Heart right ventricle (tissue), 16 donors: ENCODE measurements around the gene SERINC2. TPM values are rescaled to one million over a fixed set of nuclear protein-coding genes. Genes with fewer than 3 reads are reported as not detected.
"Not testable (repeated sequence)": the region's sequence is repeated elsewhere in the genome, so short reads cannot be mapped to it uniquely, and the experiment has no call there.

Experiments used
- ATAC-seq, 8 donors: fragments of 200-7000 bp; cut with Tn5 transposase; one replicate each; pipeline ENCODE4 v1.9.1; 2020; ENCODE audit warnings: mild to moderate bottlenecking in 8 of 8, moderate library complexity in 8 of 8, moderate number of reproducible peaks in 1 of 8
- DNase-seq, 2 donors: peaks; one replicate each; pipeline ENCODE4 v3.0.0-alpha.2; 2020
- H3K27ac ChIP-seq, 10 donors: fragments of 200-600 bp; sonication (generic) in 2 of 10; one replicate each; pipeline versions ENCODE4 v1.5.0 to v1.8.0; 2020 to 2022; ENCODE audit warnings: mild to moderate bottlenecking in 3 of 10
- H3K27me3 ChIP-seq, 7 donors: fragments of 200-600 bp; one replicate each; pipeline ENCODE4 v1.8.0; 2021 to 2022; ENCODE audit warnings: mild to moderate bottlenecking in 2 of 7
- H3K36me3 ChIP-seq, 9 donors: fragments of 200-600 bp; sonication (generic) in 1 of 9; one replicate each; pipeline versions ENCODE4 v1.5.0 to v1.8.0; 2020 to 2022; ENCODE audit warnings: mild to moderate bottlenecking in 2 of 9
- H3K4me1 ChIP-seq, 9 donors: fragments of 200-600 bp; sonication (generic) in 1 of 9; one replicate each; pipeline versions ENCODE4 v1.5.0 to v1.8.0; 2020 to 2022; ENCODE audit warnings: mild to moderate bottlenecking in 4 of 9
- H3K4me3 ChIP-seq, 10 donors: fragments of 200-600 bp; sonication (generic) in 2 of 10; one replicate each; pipeline versions ENCODE4 v1.5.0 to v1.8.0; 2020 to 2022; ENCODE audit warnings: mild to moderate bottlenecking in 7 of 10, moderate library complexity in 2 of 10
- H3K9me3 ChIP-seq, 11 donors: fragments of 200-600 bp in 10 of 11; sonication (generic) in 2 of 11; one replicate each; pipeline versions ENCODE4 v1.5.0 to v1.8.0; 2013 to 2022; ENCODE audit warnings: mild to moderate bottlenecking in 2 of 11, control low read depth in 1 of 11, moderate library complexity in 1 of 11
- WGBS, 2 donors: extraction: QIAGEN DNeasy Blood & Tissue Kit; methylation state at CpG; one replicate each; pipeline ENCODE4 v1.1.7; 2013; ENCODE audit warnings: inconsistent platforms in 1 of 2; 5-methylcytosine and 5-hydroxymethylcytosine counted together
- intact Hi-C, 10 donors: fragments of 100-400 bp; cut with DNase I; formaldehyde crosslinking; loops; one replicate each; pipeline versions ENCODE4 v1.11.1 to v1.14.2; 2022
- polyA plus RNA-seq, 2 donors: library from polyadenylated mRNA; stranded (reverse); fragments of 200-250 nt; gene quantifications; one replicate each; pipeline ENCODE4 v1.2.3, GENCODE V29; 2013
- total RNA-seq, 10 donors: library from RNA; stranded (reverse); fragmentation: NEBNext Ultra II Directional in 3 of 10; extraction: Animal tissue kit (Norgen Biotek cat#: 25700) in 3 of 10; gene quantifications; one replicate each; pipeline versions ENCODE4 v1.2.1 to v1.2.4, GENCODE V29; 2021 to 2023
- TF ChIP-seq, protein P1 (sequence below), 9 donors: fragments of 200-600 bp; sonication (generic) in 2 of 9; IDR thresholded peaks; one replicate each; pipeline versions ENCODE4 v1.5.0 to v1.8.0; 2021 to 2022; ENCODE audit warnings: antibody characterized with exemption in 9 of 9, mild to moderate bottlenecking in 5 of 9, moderate library complexity in 1 of 9
- donor health status: Arrhythmogenic right ventricular cardiomyopathy.
- donor health status: ischemic (EF 13 %, LVEDD 7.1; RV severe dilation, severe dysfunction).
- donor health status: healthy with polysubstance abuse.
- donor health status: DM: no; HTN: yes; CAD: no.
- donor health status: DM: no; HTN: no; CAD: no.
- donor health status: ischemic (EF 25% LVEDD 6.9; RV normal size, moderate dysfunction).
- donor health status: ischemic (EF 25% LVEDD 5.7; RV mildly dilated, moderate dysfunction).
- donor health status: healthy.
- donor health status: DM: yes; HTN: yes; CAD: no.
- donor health status: Ischemic cardiomyopathy.
- donor health status: ischemic (EF 35%, LVEDD 5.7; RV mildly dilated, moderate dysfunction).
- donor health status: nonischemic (EF 11% LVEDD 7.7; RV severe dilation, severe dysfunction).
- donor health status: DM: yes; HTN: yes; CAD: no.
- donor health status: PGD.
- donor health status: ischemic (EF 29% LVEDD 5.4; RV normal size, mild dysfunction).
- donor health status: nonischemic (EF 23%, LVEDD 6.1; RV moderate dilation, normal function).

The SERINC2 gene
- total and polyA plus RNA-seq, 12 donors = 0.71 to 7.6 (median 1.9) TPM

DNA sequence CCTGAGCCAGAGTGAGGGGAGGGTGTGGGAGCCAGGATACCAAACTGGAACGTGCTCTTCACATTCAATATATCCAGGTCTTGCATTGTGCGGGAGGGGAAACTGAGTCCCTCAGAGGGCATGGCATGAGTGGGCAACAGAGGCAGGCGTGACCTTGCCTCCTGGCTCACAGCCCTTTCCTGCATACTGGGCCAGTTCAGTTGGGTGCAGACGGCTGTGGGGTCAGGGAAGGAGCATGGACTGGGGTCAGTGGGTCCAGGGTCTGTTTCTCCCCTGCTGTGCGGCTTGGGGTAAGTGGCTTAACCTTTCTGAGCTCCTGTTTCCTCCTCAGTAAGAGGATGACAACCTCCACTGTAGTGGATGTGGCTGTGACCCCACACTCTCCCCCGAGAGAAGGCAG lies 16.6 kb downstream of the SERINC2 start:
- Histone ChIP-seq H3K4me3 (no peak overlapping the region), H3K4me1 (no peaks in the 10 kb centered on the region), H3K27ac (no peak overlapping the region), H3K27me3 (peaks cover 0 to 7% (median 3%) of the 10 kb centered on the region in 7 donors), H3K9me3 (no peaks in the 10 kb centered on the region), H3K36me3 (no peaks in the 10 kb centered on the region)
- DNase-seq (no peak), ATAC-seq (no peak)
- TF ChIP-seq, protein P1, sequence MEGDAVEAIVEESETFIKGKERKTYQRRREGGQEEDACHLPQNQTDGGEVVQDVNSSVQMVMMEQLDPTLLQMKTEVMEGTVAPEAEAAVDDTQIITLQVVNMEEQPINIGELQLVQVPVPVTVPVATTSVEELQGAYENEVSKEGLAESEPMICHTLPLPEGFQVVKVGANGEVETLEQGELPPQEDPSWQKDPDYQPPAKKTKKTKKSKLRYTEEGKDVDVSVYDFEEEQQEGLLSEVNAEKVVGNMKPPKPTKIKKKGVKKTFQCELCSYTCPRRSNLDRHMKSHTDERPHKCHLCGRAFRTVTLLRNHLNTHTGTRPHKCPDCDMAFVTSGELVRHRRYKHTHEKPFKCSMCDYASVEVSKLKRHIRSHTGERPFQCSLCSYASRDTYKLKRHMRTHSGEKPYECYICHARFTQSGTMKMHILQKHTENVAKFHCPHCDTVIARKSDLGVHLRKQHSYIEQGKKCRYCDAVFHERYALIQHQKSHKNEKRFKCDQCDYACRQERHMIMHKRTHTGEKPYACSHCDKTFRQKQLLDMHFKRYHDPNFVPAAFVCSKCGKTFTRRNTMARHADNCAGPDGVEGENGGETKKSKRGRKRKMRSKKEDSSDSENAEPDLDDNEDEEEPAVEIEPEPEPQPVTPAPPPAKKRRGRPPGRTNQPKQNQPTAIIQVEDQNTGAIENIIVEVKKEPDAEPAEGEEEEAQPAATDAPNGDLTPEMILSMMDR (IDR thresholded peaks at IDR 0.05) = no peak
- intact Hi-C loops = loop anchor here in 8 of 10 donors (5.0 to 10.0 kb wide), 4 partner anchors 75 to 118 kb away; no protein-coding TSS in a partner anchor
- 92 to 93% methylated on average over 6 of the region's 6 CpGs for WGBS, 2 donors

DNA sequence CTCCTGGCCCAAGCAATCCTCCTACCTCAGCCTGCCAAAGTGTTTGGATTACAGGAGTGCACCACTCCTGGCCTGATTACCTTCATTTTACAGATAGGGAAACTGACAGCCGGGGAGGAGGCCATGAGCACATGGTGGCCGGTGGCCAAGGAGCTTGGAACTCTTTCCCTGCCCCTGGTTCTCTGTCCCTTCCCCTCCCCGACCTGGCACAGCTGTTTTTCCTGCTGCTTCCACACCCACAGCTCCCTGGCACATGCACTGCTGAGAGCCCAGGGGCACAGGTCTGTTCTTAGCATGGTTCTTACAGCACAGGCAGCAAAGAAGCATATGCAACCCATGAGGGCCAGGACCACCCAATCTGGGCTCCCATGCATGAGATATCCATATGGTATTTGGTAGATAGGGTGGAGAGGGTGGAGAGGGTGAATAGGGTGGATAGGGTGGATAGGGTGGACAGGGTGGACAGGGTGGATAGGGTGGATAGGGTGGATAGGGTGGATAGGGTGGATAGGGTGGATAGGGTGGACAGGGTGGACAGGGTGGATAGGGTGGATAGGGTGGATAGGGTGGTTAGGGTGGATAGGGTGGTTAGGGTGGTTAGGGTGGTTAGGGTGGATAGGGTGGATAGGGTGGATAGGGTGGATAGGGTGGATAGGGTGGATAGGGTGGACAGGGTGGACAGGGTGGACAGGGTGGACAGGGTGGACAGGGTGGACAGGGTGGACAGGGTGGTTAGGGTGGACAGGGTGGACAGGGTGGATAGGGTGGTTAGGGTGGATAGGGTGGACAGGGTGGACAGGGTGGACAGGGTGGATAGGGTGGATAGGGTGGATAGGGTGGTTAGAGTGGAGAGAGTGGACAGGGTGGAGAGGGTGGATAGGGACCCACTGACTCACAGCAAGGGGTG lies 18.6 kb downstream of the SERINC2 start:
- H3K4me3 ChIP-seq, H3K9me3 ChIP-seq, H3K27ac ChIP-seq, intact Hi-C loops, H3K36me3 ChIP-seq, H3K4me1 ChIP-seq, H3K27me3 ChIP-seq: not testable (repeated sequence)
- peak in 3 of 8 donors; percentile 20 to 61 (median 56) for ATAC-seq
- 43 to 60% methylated on average over 3 of the region's 3 CpGs for WGBS, 2 donors
- DNase-seq = peak; percentile 23 to 45

DNA sequence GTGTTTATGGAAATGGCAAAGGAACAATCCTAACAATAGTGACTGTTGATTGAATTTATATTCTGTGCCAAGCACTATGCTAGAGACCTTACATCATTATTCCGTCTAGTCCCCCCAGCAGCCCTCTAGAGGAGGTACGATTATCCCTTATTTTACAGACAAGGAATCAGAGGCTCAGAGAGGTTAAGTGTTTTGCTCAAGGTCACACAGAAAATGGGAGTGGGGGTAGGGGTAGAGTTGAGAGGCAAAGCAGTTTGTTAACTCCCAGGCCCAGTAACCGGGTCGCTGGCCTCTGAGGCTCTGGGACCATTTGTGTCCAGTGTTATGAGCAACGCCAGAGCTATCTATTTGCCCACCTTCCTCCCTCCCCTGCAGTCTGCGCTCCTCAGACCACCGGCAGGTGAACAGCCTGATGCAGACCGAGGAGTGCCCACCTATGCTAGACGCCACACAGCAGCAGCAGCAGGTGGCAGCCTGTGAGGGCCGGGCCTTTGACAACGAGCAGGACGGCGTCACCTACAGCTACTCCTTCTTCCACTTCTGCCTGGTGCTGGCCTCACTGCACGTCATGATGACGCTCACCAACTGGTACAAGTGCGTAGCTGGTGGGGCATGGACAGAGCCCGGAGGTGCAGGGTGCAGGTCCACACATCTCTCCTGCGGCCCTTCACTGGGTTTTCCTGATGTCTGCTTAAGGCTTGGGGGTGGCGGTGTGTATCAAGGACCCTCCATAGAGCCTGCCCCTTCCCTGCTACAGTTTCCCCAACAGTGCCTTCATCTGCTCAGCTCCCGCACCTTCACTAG lies 19.8 kb downstream of the SERINC2 start:
- 89 to 90% methylated on average over 20 of the region's 20 CpGs for WGBS, 2 donors
- intact Hi-C loops = no loop called here
- ATAC-seq = peak in 1 of 8 donors; percentile 11
- no peak overlapping the region for H3K27ac ChIP-seq
- H3K27me3 ChIP-seq = no peaks in the 10 kb centered on the region
- H3K4me3 ChIP-seq = no peak overlapping the region
- H3K9me3 ChIP-seq = no peaks in the 10 kb centered on the region
- TF ChIP-seq, protein P1 (IDR thresholded peaks at IDR 0.05) = no peak
- H3K36me3 ChIP-seq = no peaks in the 10 kb centered on the region
- H3K4me1 ChIP-seq = no peaks in the 10 kb centered on the region
- no peak for DNase-seq

DNA sequence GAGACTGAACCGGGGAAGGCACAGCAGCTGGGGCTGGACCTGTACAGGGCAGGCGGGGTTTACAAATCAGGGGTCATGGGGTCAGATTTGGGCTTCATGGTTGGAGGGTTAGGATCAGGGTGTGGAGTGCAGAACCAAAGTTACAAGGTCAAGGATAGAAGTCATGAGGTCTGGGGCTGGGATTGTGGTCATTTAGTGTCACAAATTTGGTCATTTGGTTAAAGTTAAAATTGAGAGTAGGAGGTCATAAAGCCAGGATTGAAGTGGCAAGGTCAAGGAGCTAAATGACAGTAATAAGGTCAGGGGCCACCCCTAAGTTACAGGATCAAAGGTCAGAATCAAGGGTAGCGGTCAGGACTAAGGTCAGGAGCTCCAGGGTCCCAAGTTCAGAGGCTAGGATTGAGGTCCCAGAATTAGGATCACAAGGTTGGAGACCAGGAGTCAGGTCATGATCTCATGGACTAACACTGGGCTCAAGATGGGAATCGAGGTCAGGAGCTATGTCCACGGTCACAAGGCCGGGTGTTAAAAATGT lies 20.4 kb downstream of the SERINC2 start:
- H3K36me3 ChIP-seq = no peaks in the 10 kb centered on the region
- H3K4me3 ChIP-seq = no peak overlapping the region
- H3K27ac ChIP-seq = no peak overlapping the region
- H3K27me3 ChIP-seq = no peaks in the 10 kb centered on the region
- TF ChIP-seq, protein P1 (IDR thresholded peaks at IDR 0.05) = no peak
- H3K9me3 ChIP-seq = no peaks in the 10 kb centered on the region
- intact Hi-C loops = no loop called here
- no peaks in the 10 kb centered on the region for H3K4me1 ChIP-seq
- DNase-seq (no peak), ATAC-seq (no peak)
- WGBS, 2 donors = 88 to 89% methylated on average over 6 of the region's 6 CpGs
